HL-60 (cell line): ENCODE results near the gene PLA2G2E.
"Not testable (repeated sequence)": the region's sequence is repeated elsewhere in the genome, so short reads cannot be mapped to it uniquely, and the experiment has no call there.

ENCODE experiments used
- DNase-seq, 2 experiments: peaks; one replicate each; pipeline ENCODE4 v3.0.0-alpha.2; 2010 to 2020; ENCODE audit warnings: low read depth in 1 of 2, low spot score in 1 of 2
- H3K27ac ChIP-seq: fragments of 250-450 bp; sonication (Bioruptor Pico); replicated peaks from 2 replicates; pipeline ENCODE4 v1.5.1; 2020; ENCODE audit warnings: mild to moderate bottlenecking, moderate library complexity
- H3K27me3 ChIP-seq: fragments of 250-450 bp; sonication (Bioruptor Pico); 2 replicates; pipeline ENCODE4 v1.5.1; 2021; ENCODE audit warnings: mild to moderate bottlenecking, moderate library complexity; ENCODE audit not compliant: insufficient read depth, poor library complexity, severe bottlenecking
- H3K4me3 ChIP-seq: replicated peaks from 2 replicates; pipeline ENCODE4 v1.5.1; 2011; ENCODE audit warnings: mild to moderate bottlenecking, control low read depth, low read length; ENCODE audit not compliant: insufficient read depth
- CTCF ChIP-seq: IDR thresholded peaks from one replicate; pipeline ENCODE4 v1.5.1; 2011; ENCODE audit warnings: low read length, control low read depth, inconsistent platforms; ENCODE audit not compliant: insufficient read depth
- GABPA ChIP-seq: IDR thresholded peaks from 2 replicates; pipeline ENCODE4 v1.6.1; 2012; ENCODE audit warnings: low read depth
- POLR2AphosphoS5 ChIP-seq: IDR thresholded peaks from 2 replicates; pipeline ENCODE4 v1.6.1; 2012; ENCODE audit warnings: low read depth
- REST ChIP-seq: IDR thresholded peaks from 2 replicates; pipeline ENCODE4 v1.6.1; 2012; ENCODE audit warnings: low read depth; ENCODE audit not compliant: insufficient replicate concordance
- SPI1 ChIP-seq: IDR thresholded peaks from 2 replicates; pipeline ENCODE4 v1.6.1; 2012; ENCODE audit warnings: low read depth, mild to moderate bottlenecking, borderline replicate concordance

The PLA2G2E gene

GRCh38 chr1:19934336-19934735, 10.9 kb upstream of the PLA2G2E start:
- H3K27ac ChIP-seq: no peak overlapping the region
- no peaks in the 10 kb centered on the region for H3K27me3 ChIP-seq
- no peak overlapping the region for H3K4me3 ChIP-seq
- no peak for DNase-seq
- TF ChIP-seq POLR2AphosphoS5: no peak
- TF ChIP-seq REST: no peak
- no peak for TF ChIP-seq CTCF
- TF ChIP-seq GABPA: no peak
- TF ChIP-seq SPI1: no peak

GRCh38 chr1:19932866-19933265, 9.4 kb upstream of the PLA2G2E start:
- no peak for TF ChIP-seq REST
- TF ChIP-seq SPI1: no peak
- no peak for TF ChIP-seq CTCF
- TF ChIP-seq POLR2AphosphoS5: no peak
- no peak for TF ChIP-seq GABPA
- no peak for DNase-seq

GRCh38 chr1:19927130-19927421, 3.7 kb upstream of the PLA2G2E start:
- not testable (repeated sequence) for H3K4me3 ChIP-seq, H3K27me3 ChIP-seq, DNase-seq, H3K27ac ChIP-seq

More at GRCh38 chr1:19932866-19933265, 9.4 kb upstream of the PLA2G2E start:
- H3K4me3 ChIP-seq: no peak overlapping the region
- H3K27me3 ChIP-seq: no peaks in the 10 kb centered on the region
- H3K27ac ChIP-seq: no peak overlapping the region

GRCh38 chr1:19926296-19927129, 3.1 kb upstream of the PLA2G2E start:
- no peak overlapping the region for H3K4me3 ChIP-seq
- TF ChIP-seq REST (no peak), GABPA (no peak), POLR2AphosphoS5 (no peak), CTCF (no peak), SPI1 (no peak)
- H3K27me3 ChIP-seq: no peaks in the 10 kb centered on the region
- no peak overlapping the region for H3K27ac ChIP-seq
- DNase-seq: no peak
